SK-N-MC (cell line): ENCODE data around the gene S100A2.

Experiments
- EZH2 ChIP-seq: fragments of 200-600 bp; sonication (generic); IDR thresholded peaks from one replicate; pipeline ENCODE4 v1.6.1; 2017; ENCODE audit warnings: antibody characterized with exemption
- POLR2AphosphoS5 ChIP-seq: IDR thresholded peaks from 2 replicates; pipeline ENCODE4 v1.6.1; 2012; ENCODE audit warnings: mild to moderate bottlenecking, low read depth, low read length, borderline replicate concordance

DNA sequence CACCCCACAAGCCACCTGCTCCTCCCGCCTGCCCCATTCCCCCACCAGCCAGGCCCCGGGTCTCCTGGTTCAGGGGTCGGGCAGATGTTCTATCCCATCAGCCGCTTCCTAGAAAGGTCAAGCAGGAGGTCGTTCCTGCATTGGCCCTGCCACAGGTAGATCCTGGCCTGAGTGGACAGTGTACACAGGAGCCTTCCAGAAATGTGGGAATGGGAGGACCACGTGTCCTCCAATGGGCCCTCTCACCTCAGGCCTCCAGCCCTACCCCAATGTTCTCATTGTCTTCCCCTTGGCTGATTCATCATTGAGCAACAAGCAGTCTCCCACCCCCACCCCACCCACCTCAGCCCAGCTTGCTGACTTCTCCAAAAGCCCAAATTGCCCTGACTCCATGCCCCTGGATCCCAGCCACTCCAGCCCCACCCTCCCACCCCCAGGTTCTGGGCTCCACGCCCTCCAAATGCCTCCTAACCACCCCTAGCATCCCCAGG lies 45.2 kb upstream of the S100A2 start:
- no peak for TF ChIP-seq EZH2
- TF ChIP-seq POLR2AphosphoS5: no peak
